H1 (cell line): Measurements from ENCODE around the gene NCLN. TPM values are rescaled to one million over a fixed set of nuclear protein-coding genes. Genes with fewer than 3 reads are reported as not detected.

Source experiments
- CTCF ChIA-PET: fragments of 300-600 bp; sonication (Branson Sonifier 250); formaldehyde crosslinking; loops from one replicate; lab custom pipeline; 2021; ENCODE audit not compliant: partially characterized antibody; lab: Charles Lee
- POLR2A ChIA-PET: fragments of 300-600 bp; sonication (Branson Sonifier 250); formaldehyde crosslinking; loops from one replicate; lab custom pipeline; 2021; ENCODE audit warnings: inconsistent platforms; ENCODE audit not compliant: partially characterized antibody; lab: Charles Lee
- DNase-seq, 2 experiments: peaks; one replicate each; pipeline versions ENCODE4 v3.0.0 to v3.0.0-alpha.2; 2010 to 2022; ENCODE audit warnings: low spot score in 2 of 2, low read depth in 1 of 2, mixed read lengths in 1 of 2
- FAIRE-seq: peaks from 2 replicates; lab custom pipeline; 2011; peaks lifted over from hg19 to GRCh38; lab: Jason Lieb, UNC
- H2AFZ ChIP-seq: 2 replicates; pipeline ENCODE4 v1.8.1; 2012; ENCODE audit warnings: low read length, inconsistent platforms
- H2AK5ac ChIP-seq: 2 replicates; pipeline ENCODE4 v1.6.1; 2013; ENCODE audit warnings: low read depth, low read length
- H2BK120ac ChIP-seq: replicated peaks from 2 replicates; pipeline ENCODE3; 2013; ENCODE audit warnings: low read depth, low read length, inconsistent platforms
- H2BK12ac ChIP-seq: 2 replicates; pipeline ENCODE4 v1.6.1; 2013; ENCODE audit warnings: low read depth, low read length
- H2BK15ac ChIP-seq: 2 replicates; pipeline ENCODE4 v1.6.1; 2013; ENCODE audit warnings: low read length
- H2BK20ac ChIP-seq: 2 replicates; pipeline ENCODE4 v1.6.1; 2013; ENCODE audit warnings: low read length
- H2BK5ac ChIP-seq: 2 replicates; pipeline ENCODE4 v1.6.1; 2013; ENCODE audit warnings: low read depth, low read length
- H3K14ac ChIP-seq: 2 replicates; pipeline ENCODE4 v1.6.1; 2013; ENCODE audit warnings: inconsistent platforms; ENCODE audit not compliant: insufficient read length
- H3K18ac ChIP-seq: 2 replicates; pipeline ENCODE4 v1.6.1; 2013; ENCODE audit warnings: low read length; ENCODE audit errors: extremely low read depth
- H3K23ac ChIP-seq: 2 replicates; pipeline ENCODE4 v1.6.1; 2013; ENCODE audit warnings: inconsistent platforms; ENCODE audit not compliant: insufficient read length
- H3K23me2 ChIP-seq: 2 replicates; pipeline ENCODE4 v1.6.1; 2013; ENCODE audit warnings: low read depth, low read length
- H3K27ac ChIP-seq: 2 replicates; pipeline ENCODE4 v1.6.1; 2011; ENCODE audit warnings: low read depth, low read length, inconsistent platforms
- H3K27me3 ChIP-seq, 4 experiments: replicated peaks in 1 of 4; 1 replicate in 1 of 4; 2 replicates in 3 of 4; pipeline versions ENCODE4 v1.6.1 to v1.8.1; 2011 to 2013; ENCODE audit warnings: low read length in 3 of 4, mild to moderate bottlenecking in 3 of 4, inconsistent platforms in 2 of 4, mixed read lengths in 2 of 4, moderate library complexity in 1 of 4; ENCODE audit not compliant: control insufficient read depth in 3 of 4, insufficient read depth in 3 of 4; ENCODE audit errors: extremely low read depth in 1 of 4
- H3K36me3 ChIP-seq, 4 experiments: 2 replicates each; pipeline versions ENCODE4 v1.6.1 to v1.8.1; 2011 to 2013; ENCODE audit warnings: mild to moderate bottlenecking in 4 of 4, low read length in 3 of 4, moderate library complexity in 2 of 4, control low read depth in 1 of 4, inconsistent platforms in 1 of 4; ENCODE audit not compliant: insufficient read depth in 4 of 4, control insufficient read depth in 2 of 4
- H3K4ac ChIP-seq: replicated peaks from 2 replicates; pipeline ENCODE3; 2013; ENCODE audit warnings: low read length, low read depth, mixed read lengths, inconsistent platforms; ENCODE audit not compliant: insufficient read length
- H3K4me1 ChIP-seq, 4 experiments: replicated peaks in 1 of 4; 1 replicate in 1 of 4; 2 replicates in 3 of 4; pipeline versions ENCODE4 v1.6.1 to v1.8.1; 2011 to 2013; ENCODE audit warnings: low read length in 3 of 4, inconsistent platforms in 2 of 4, mixed read lengths in 1 of 4; ENCODE audit not compliant: insufficient read depth in 4 of 4, control insufficient read depth in 3 of 4
- H3K4me2 ChIP-seq, 2 experiments: 2 replicates each; pipeline versions ENCODE4 v1.6.1 to v1.8.1; 2011 to 2013; ENCODE audit warnings: low read depth in 2 of 2, low read length in 2 of 2, control low read depth in 1 of 2, inconsistent platforms in 1 of 2, mild to moderate bottlenecking in 1 of 2; ENCODE audit not compliant: insufficient read depth in 1 of 2
- H3K4me3 ChIP-seq, 4 experiments: fragments of 200-600, 300-600 bp in 1 of 4; sonication (generic), shearing (Covaris generic), sonication (Bioruptor Twin) in 1 of 4; 2 replicates each; pipeline versions ENCODE4 v1.5.1 to v1.8.1; 2011 to 2016; ENCODE audit warnings: low read length in 4 of 4, low read depth in 3 of 4, control low read depth in 2 of 4, inconsistent platforms in 2 of 4, mild to moderate bottlenecking in 2 of 4, mixed read lengths in 1 of 4, moderate library complexity in 1 of 4; ENCODE audit not compliant: insufficient read depth in 2 of 4; ENCODE audit errors: extremely low read depth in 1 of 4
- H3K56ac ChIP-seq: replicated peaks from 2 replicates; pipeline ENCODE3; 2013; ENCODE audit warnings: low read depth, mild to moderate bottlenecking, mixed read lengths, low read length, inconsistent platforms; ENCODE audit not compliant: insufficient read length
- H3K79me1 ChIP-seq: 2 replicates; pipeline ENCODE4 v1.6.1; 2013; ENCODE audit warnings: low read depth, low read length, control low read depth
- H3K79me2 ChIP-seq, 2 experiments: 2 replicates each; pipeline versions ENCODE4 v1.6.1 to v1.8.1; 2012 to 2013; ENCODE audit warnings: low read length in 2 of 2, mild to moderate bottlenecking in 2 of 2, inconsistent platforms in 1 of 2; ENCODE audit not compliant: insufficient read depth in 2 of 2, control insufficient read depth in 1 of 2
- H3K9ac ChIP-seq, 4 experiments: replicated peaks in 1 of 4; 1 replicate in 1 of 4; 2 replicates in 3 of 4; pipeline versions ENCODE4 v1.6.1 to v1.8.1; 2011 to 2013; ENCODE audit warnings: low read depth in 3 of 4, low read length in 3 of 4, control low read depth in 2 of 4, mild to moderate bottlenecking in 2 of 4, moderate library complexity in 2 of 4, inconsistent platforms in 1 of 4; ENCODE audit errors: extremely low read depth in 1 of 4
- H3K9me3 ChIP-seq, 2 experiments: 2 replicates each; pipeline versions ENCODE4 v1.6.1 to v1.8.1; 2012 to 2013; ENCODE audit warnings: mild to moderate bottlenecking in 2 of 2, moderate library complexity in 2 of 2, control low read depth in 1 of 2, inconsistent platforms in 1 of 2, low read depth in 1 of 2, low read length in 1 of 2, mixed read lengths in 1 of 2; ENCODE audit not compliant: insufficient read depth in 2 of 2
- H4K20me1 ChIP-seq, 2 experiments: replicated peaks in 1 of 2; 2 replicates each; pipeline versions ENCODE3 to v1.8.1; 2011 to 2013; ENCODE audit warnings: inconsistent platforms in 2 of 2, low read length in 2 of 2, mild to moderate bottlenecking in 1 of 2; ENCODE audit not compliant: insufficient read depth in 2 of 2, control insufficient read depth in 1 of 2
- H4K5ac ChIP-seq: 2 replicates; pipeline ENCODE4 v1.6.1; 2013; ENCODE audit warnings: low read length, low read depth, mixed read lengths, inconsistent platforms; ENCODE audit not compliant: insufficient read length
- H4K8ac ChIP-seq: 2 replicates; pipeline ENCODE4 v1.8.0; 2013; ENCODE audit warnings: mild to moderate bottlenecking, moderate library complexity, low read length, inconsistent platforms; ENCODE audit not compliant: insufficient read depth; ENCODE audit errors: extremely low read depth
- H4K91ac ChIP-seq: replicated peaks from 2 replicates; pipeline ENCODE3; 2013; ENCODE audit warnings: low read length, mixed read lengths, inconsistent platforms; ENCODE audit not compliant: insufficient read length
- ATF2 ChIP-seq: IDR thresholded peaks from 2 replicates; pipeline ENCODE4 v1.6.1; 2012; ENCODE audit warnings: low read length, inconsistent platforms
- ATF3 ChIP-seq: IDR thresholded peaks from 2 replicates; pipeline ENCODE4 v1.6.1; 2011; ENCODE audit warnings: low read depth, mild to moderate bottlenecking, low read length; ENCODE audit not compliant: insufficient read depth
- CHD2 ChIP-seq: IDR thresholded peaks from 2 replicates; pipeline ENCODE4 v1.6.1; 2012; ENCODE audit warnings: low read length, improper control_type of control experiment
- E2F6 ChIP-seq: IDR thresholded peaks from 2 replicates; pipeline ENCODE4 v1.6.1; 2012; ENCODE audit warnings: inconsistent platforms
- EGR1 ChIP-seq: IDR thresholded peaks from 2 replicates; pipeline ENCODE4 v1.6.1; 2011; ENCODE audit warnings: low read depth, low read length, borderline replicate concordance
- EZH2 ChIP-seq: fragments of 200-600 bp; sonication (generic); IDR thresholded peaks from 2 replicates; pipeline ENCODE4 v1.7.1; 2012; ENCODE audit warnings: low read depth, mild to moderate bottlenecking, moderate library complexity, low read length, inconsistent platforms; ENCODE audit not compliant: severe bottlenecking
- JUN ChIP-seq: IDR thresholded peaks from 2 replicates; pipeline ENCODE4 v1.6.1; 2011; ENCODE audit warnings: low read depth, mild to moderate bottlenecking, improper control_type of control experiment, low read length
- RBBP5 ChIP-seq: IDR thresholded peaks from 2 replicates; pipeline ENCODE4 v1.7.1; 2012; ENCODE audit warnings: low read depth, mild to moderate bottlenecking, inconsistent platforms, low read length, moderate library complexity, borderline replicate concordance
- WGBS, 2 experiments: shearing (Covaris generic) in 1 of 2; methylation state at CpG; one replicate each; pipeline versions ENCODE4 v1.1.6 to v1.1.7; 2013 to 2015; ENCODE audit warnings: low lambda C conversion rate in 2 of 2, mixed read lengths in 2 of 2, inconsistent platforms in 1 of 2, low coverage in 1 of 2, missing lambda C conversion rate in 1 of 2; ENCODE audit not compliant: insufficient replicate concordance in 2 of 2, insufficient coverage in 1 of 2, insufficient read length in 1 of 2; ENCODE audit errors: extremely low coverage in 1 of 2, missing lambda C conversion rate in 1 of 2; 5-methylcytosine and 5-hydroxymethylcytosine counted together
- polyA plus RNA-seq, 7 experiments: library from polyadenylated mRNA; depleted of rRNA in 3 of 7; stranded (reverse) in 5 of 7; unstranded in 2 of 7; fragments of >200 nt in 5 of 7; fragments of 200-250 nt in 2 of 7; gene quantifications; 1 replicate in 5 of 7; 2 replicates in 1 of 7; 4 replicates in 1 of 7; pipeline versions ENCODE4 v1.2.1 to v1.2.3, GENCODE V29; 2011 to 2013; ENCODE audit warnings: missing spikeins in 2 of 7, mixed read lengths in 2 of 7
- total RNA-seq: library from RNA; stranded (reverse); fragmentation: NEBNext Ultra II Directional; extraction: Animal tissue kit (Norgen Biotek cat#: 25700); gene quantifications from 2 replicates; pipeline ENCODE4 v1.2.1, GENCODE V29; 2021

The NCLN gene
- total and polyA plus RNA-seq, 2 of the 8 experiments (the other 6 are each of a cell fraction or from before 2014, with no cell fraction given): 89.2 to 103 TPM

GRCh38 chr19:3203805-3204645 is 18.3 kb downstream of the NCLN start:
- no peaks in the 10 kb centered on the region for H3K23me2 ChIP-seq
- no peak overlapping the region for H3K23ac ChIP-seq
- ChIA-PET CTCF (interaction anchor here (0.7 to 1.1 kb wide), 4 partner anchors 11 to 1378 kb away, joined by 3 read pairs; no protein-coding TSS in a partner anchor), POLR2A (interaction anchor here (1.7 kb wide), 1 partner anchor 16 kb away, joined by 4 read pairs; no protein-coding TSS in a partner anchor)
- no peak overlapping the region for H3K9ac ChIP-seq
- H2AFZ ChIP-seq: no peak overlapping the region
- no peak overlapping the region for H4K5ac ChIP-seq
- DNase-seq (no peak), FAIRE-seq (no peak)
- peaks cover 2 to 12% of the 10 kb centered on the region in 2 experiments for H4K20me1 ChIP-seq
- H3K4me3 ChIP-seq: no peak overlapping the region
- H2AK5ac ChIP-seq: no peak overlapping the region
- no peak overlapping the region for H4K91ac ChIP-seq
- H2BK5ac ChIP-seq: no peak overlapping the region
- no peak overlapping the region for H2BK15ac ChIP-seq
- no peak overlapping the region for H2BK120ac ChIP-seq
- no peaks in the 10 kb centered on the region for H3K27me3 ChIP-seq
- no peaks in the 10 kb centered on the region for H3K9me3 ChIP-seq
- H4K8ac ChIP-seq: no peak overlapping the region
- no peaks in the 10 kb centered on the region for H3K79me2 ChIP-seq
- no peak overlapping the region for H3K56ac ChIP-seq
- H3K18ac ChIP-seq: no peak overlapping the region
- no peak overlapping the region for H2BK20ac ChIP-seq
- H3K27ac ChIP-seq: no peak overlapping the region
- no peak overlapping the region for H3K14ac ChIP-seq
- H3K4me2 ChIP-seq: no peak overlapping the region
- H3K4ac ChIP-seq: no peak overlapping the region
- H3K79me1 ChIP-seq: no peaks in the 10 kb centered on the region
- peaks cover 5 to 57% (median 18%) of the 10 kb centered on the region in 4 experiments; a peak in 5 of 8 replicates for H3K36me3 ChIP-seq
- H2BK12ac ChIP-seq: no peak overlapping the region
- no peaks in the 10 kb centered on the region; a peak in 1 of 7 replicates for H3K4me1 ChIP-seq
- WGBS, 2 experiments: 93% methylated on average over 35 of the region's 43 CpGs; no CpG with 5 or more reads in 1 of the 2 experiments
- TF ChIP-seq ATF2 (no peak), E2F6 (no peak), RBBP5 (no peak), EGR1 (no peak), EZH2 (no peak), ATF3 (no peak), CHD2 (no peak), JUN (no peak)
